Stimulated activated CD8-positive, alpha-beta memory T cell treated with anti-CD3 and anti-CD28 coated beads, Interleukin-2, amount 100 ng/mL, for 1 hour (primary cell): Measurements from ENCODE around the gene BIRC6.
A peak's percentile ranks its signal among the peaks of the same experiment; 100 is the strongest.
"Not testable (repeated sequence)": the region's sequence is repeated elsewhere in the genome, so short reads cannot be mapped to it uniquely, and the experiment has no call there.

Source experiments
- DNase-seq, 2 donors: peaks; one replicate each; pipeline ENCODE4 v3.0.0-alpha.2; 2020; ENCODE audit warnings: low read depth in 2 of 2

The BIRC6 gene, protein sequence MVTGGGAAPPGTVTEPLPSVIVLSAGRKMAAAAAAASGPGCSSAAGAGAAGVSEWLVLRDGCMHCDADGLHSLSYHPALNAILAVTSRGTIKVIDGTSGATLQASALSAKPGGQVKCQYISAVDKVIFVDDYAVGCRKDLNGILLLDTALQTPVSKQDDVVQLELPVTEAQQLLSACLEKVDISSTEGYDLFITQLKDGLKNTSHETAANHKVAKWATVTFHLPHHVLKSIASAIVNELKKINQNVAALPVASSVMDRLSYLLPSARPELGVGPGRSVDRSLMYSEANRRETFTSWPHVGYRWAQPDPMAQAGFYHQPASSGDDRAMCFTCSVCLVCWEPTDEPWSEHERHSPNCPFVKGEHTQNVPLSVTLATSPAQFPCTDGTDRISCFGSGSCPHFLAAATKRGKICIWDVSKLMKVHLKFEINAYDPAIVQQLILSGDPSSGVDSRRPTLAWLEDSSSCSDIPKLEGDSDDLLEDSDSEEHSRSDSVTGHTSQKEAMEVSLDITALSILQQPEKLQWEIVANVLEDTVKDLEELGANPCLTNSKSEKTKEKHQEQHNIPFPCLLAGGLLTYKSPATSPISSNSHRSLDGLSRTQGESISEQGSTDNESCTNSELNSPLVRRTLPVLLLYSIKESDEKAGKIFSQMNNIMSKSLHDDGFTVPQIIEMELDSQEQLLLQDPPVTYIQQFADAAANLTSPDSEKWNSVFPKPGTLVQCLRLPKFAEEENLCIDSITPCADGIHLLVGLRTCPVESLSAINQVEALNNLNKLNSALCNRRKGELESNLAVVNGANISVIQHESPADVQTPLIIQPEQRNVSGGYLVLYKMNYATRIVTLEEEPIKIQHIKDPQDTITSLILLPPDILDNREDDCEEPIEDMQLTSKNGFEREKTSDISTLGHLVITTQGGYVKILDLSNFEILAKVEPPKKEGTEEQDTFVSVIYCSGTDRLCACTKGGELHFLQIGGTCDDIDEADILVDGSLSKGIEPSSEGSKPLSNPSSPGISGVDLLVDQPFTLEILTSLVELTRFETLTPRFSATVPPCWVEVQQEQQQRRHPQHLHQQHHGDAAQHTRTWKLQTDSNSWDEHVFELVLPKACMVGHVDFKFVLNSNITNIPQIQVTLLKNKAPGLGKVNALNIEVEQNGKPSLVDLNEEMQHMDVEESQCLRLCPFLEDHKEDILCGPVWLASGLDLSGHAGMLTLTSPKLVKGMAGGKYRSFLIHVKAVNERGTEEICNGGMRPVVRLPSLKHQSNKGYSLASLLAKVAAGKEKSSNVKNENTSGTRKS (N-terminal part only)

GRCh38 chr2:32356681-32357317, at the start of gene BIRC6:
Gene BIRC6 (plus strand): TSS chr2:32357023. CDS start chr2:32357162, 139 bp downstream.
- peak; percentile 84 to 85 for DNase-seq

DNA sequence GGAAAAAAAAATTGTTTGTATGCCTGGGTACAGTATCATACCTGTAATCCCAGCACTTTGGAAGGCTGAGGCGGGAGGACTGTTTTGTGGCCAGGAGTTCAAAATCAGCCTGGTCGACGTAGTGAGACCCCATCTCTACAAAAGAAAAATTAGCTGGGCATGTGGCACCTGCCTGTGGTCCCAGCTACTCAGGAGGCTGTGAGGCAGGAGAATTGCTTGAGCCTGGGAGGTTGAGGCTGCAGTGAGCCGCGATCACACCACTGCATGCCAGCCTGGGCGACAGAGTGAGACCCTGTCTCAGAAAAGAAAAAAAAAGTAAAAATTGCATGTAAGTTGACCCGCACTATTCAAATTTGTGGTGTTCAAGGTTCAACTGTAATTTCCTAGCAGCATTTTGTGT, 46.2 kb upstream of the BIRC6 start:
- no peak for DNase-seq

DNA sequence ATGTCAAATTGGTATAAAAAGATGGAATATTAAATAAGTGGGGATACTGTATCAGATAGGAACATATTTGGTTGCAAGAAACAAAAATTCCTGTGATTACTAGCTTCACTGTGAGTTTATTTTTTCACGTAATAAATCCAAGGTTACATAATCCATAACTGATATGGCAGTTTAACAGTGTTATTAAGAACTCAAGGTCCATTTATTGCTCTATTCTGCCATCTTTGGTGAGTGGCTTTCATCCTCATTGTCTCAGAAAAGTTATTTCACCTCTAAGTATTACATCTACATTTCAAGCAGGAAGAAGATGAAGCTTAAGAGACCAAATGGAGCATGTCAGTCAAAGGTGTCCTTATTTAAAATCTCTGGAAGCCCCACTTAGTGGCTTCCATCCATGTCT, 41.9 kb upstream of the BIRC6 start:
- no peak for DNase-seq

- DNase-seq, result not testable (repeated sequence)
Observed at GRCh38 chr2:32328679-32329078, 28.1 kb upstream of the BIRC6 start.

DNA sequence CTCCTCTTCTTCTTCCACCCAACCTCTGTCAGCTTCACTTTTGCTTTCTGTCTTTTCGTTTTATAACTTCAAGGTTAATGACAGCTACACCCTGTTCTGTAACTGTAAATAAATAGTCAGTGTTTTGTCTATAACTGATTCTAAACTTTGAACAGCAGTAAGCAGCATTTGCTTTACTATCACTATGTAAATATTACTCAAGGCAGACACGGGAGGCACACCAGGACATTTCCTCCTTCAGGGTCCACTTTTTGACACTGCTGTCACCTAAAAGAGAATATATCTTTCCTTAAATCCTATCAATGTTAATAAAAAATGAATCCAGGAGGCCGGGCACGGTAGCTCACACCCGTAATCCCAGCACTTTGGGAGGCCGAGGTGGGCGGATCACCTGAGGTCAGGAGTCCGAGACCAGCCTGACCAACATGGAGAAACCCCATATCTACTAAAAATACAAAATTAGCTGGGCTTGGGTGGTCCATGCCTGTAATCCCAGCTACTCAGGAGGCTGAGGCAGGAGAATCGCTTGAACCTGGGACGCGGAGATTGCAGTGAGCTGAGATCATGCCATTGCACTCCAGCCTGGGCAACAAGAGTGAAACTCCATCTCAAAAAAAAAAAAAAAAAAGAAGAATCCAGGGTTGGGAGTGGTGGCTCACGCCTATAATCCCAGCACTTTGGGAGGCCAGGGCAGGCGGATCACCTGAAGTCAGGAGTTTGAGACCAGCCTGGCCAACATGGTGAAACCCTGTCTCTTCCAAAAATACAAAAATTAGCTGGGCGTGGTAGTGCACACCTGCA, 27.4 kb upstream of the BIRC6 start:
- DNase-seq, result not testable (repeated sequence)

- no peak for DNase-seq
Observed at GRCh38 chr2:32330136-32330535, 26.7 kb upstream of the BIRC6 start.

GRCh38 chr2:32342801-32343200, 14.0 kb upstream of the BIRC6 start:
- DNase-seq, result no peak

GRCh38 chr2:32350797-32351196, 6.0 kb upstream of the BIRC6 start:
- not testable (repeated sequence) for DNase-seq

GRCh38 chr2:32355976-32356680, 695 bp upstream of the BIRC6 start:
- no peak for DNase-seq

DNA sequence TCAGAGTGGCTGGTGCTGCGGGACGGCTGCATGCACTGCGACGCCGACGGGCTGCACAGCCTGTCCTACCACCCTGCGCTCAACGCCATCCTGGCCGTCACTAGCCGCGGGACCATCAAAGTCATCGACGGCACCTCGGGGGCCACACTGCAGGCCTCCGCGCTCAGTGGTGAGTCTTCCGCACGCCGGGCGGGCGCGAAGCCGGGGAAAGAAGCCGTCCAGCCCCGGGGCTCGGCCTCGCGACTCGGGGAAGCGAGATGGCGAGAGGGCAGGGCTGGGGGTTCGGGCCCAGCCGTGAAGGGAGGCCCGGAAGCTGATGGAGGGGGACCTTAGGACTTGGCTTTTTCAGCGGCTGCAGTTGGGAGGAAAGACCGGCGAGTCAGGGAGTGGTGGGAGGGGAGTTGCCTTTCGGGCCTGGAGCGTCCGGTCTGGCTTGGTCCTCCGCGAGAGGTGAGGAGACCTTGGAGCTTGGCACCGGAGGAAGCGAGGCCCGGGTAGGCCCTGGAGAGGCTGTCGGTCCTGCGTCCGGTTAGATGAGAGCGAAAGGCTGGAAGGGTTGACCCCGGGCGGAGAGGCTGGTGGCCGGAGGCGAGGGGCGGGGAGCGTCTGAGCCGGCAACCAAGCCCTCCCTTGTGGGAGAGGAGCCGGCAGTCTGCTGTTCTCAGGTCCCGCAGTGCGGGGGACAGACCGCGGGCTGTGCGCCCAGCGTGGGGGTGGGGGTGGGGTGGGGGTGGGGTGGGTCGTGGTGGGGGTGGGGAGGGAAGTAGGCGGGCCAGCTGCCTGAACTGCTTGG, 691 bp downstream of the BIRC6 start:
- DNase-seq, result peak; percentile 2 to 4

DNA sequence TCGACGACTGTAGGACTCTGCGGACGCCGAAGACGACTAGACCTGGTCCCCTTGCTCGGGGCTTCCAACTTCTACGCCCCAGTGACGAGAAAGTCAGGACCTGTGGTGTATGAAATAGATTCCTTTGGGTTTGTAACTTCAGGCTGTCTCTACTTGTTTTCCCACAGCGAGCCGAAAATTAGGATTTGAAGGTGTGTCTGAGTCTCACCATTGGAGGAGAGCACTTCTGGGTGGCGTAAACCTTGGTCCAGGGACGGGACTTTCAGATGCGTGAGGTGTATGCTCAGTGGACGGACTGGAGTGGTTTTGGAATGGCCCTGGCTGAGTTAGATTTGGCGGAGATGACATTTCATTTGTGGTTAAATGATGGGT, 1.3 kb downstream of the BIRC6 start:
- no peak for DNase-seq

- no peak for DNase-seq
Observed at GRCh38 chr2:32360416-32360815, 3.6 kb downstream of the BIRC6 start.

GRCh38 chr2:32362997-32363396, 6.2 kb downstream of the BIRC6 start:
- not testable (repeated sequence) for DNase-seq

DNA sequence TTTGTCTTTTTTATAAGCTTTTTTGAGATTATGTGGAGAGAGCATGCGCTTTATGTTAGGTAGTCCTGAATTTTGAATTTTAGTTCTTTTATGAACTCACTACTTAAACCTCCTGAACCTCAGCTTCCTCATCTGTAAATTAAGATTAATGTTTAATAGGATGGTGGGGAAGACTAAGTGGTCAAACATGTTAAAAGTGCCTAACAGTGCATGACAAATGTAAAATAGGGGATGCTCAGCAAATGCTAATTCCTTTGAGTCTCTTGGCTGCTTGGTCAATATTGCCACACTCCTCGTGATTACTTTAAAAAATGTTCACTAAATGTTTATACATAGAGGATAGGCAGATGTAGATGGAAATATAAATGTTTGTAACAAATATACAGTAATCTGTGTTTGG, 6.8 kb downstream of the BIRC6 start:
- no peak for DNase-seq

DNA sequence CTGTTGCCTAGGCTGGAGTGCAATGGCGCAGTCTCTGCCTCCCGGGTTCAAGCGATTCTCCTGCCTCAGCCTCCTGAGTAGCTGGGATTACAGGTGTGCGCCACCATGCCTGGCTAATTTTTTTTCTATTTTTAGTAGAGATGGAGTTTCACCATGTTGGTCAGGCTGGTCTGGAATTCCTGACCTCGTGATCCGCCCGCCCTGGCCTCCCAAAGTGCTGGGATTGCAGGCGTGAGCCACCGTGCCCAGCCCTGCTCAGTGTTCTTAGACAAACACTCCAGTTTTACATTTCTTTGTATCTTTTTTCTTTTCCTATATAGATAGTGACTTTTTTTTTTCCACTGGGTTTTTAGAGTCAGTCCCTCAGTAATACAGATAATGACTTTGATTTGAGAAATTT, 7.5 kb downstream of the BIRC6 start:
- not testable (repeated sequence) for DNase-seq

- not testable (repeated sequence) for DNase-seq
Observed at GRCh38 chr2:32365679-32366078, 8.9 kb downstream of the BIRC6 start.

- DNase-seq, result no peak
Observed at GRCh38 chr2:32366595-32366994, 9.8 kb downstream of the BIRC6 start.

DNA sequence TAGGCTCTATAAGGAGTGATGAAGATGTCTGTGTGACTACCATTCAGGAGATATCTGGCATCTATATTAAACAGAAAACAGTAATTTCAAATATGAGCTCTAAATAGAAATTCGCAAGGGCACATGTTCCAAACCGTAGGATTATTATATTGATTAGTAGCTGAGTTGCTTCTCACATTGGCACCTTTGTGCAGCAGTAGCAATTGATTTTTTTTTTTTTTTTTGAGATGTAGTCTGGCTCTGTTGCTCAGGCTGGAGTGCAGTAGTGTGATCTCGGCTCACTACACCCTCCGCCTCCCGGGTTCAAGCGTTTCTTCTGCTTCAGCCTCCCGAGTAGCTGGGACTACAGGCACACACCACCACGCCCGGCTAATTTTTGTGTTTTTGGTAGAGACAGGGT, 12.4 kb downstream of the BIRC6 start:
- DNase-seq, result no peak

- DNase-seq, result not testable (repeated sequence)
Observed at GRCh38 chr2:32370942-32371341, 14.1 kb downstream of the BIRC6 start.
